ENCODE measurements around the gene CD83. TPM values are rescaled to one million over a fixed set of nuclear protein-coding genes. Genes with fewer than 3 reads are reported as not detected.

The CD83 gene
- total RNA-seq, 1 experiment from 2014 or later: 7.0 TPM

DNA sequence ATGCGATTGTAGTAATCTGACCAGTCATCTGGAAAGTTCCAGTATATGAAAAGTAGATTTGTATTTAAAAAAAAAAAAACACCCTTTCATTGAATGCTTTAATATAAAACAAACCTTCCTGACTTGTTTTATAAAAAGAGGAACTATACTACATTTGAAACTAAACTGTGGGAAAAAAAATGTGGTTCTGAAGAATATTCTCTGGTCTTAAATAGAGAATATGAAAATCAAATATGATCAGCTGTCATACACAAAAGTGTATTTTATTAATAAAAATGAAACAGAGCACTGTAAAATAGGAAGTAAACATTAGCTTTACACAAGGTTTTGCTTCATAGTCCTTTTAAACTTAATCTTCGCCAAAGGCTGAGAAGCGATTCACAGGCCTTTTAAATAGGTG, 25.3 kb upstream of the CD83 start:
- Histone ChIP-seq H3K14ac (ENCODE audit: insufficient read depth, low read length) (no peak overlapping the region), H3K4me1 (ENCODE audit: insufficient read depth, low read length) (peaks cover 3% of the 10 kb centered on the region; the same call in 1 of the 2 replicates), H2BK5ac (ENCODE audit: insufficient read length, low read length) (no peak overlapping the region), H3K79me2 (ENCODE audit: insufficient read depth, low read length) (no peaks in the 10 kb centered on the region), H2AFZ (ENCODE audit: low read length) (no peak overlapping the region), H3K4me2 (ENCODE audit: insufficient read depth, insufficient read length, low read length) (no peak overlapping the region), H2BK15ac (ENCODE audit: low read depth, low read length) (no peak overlapping the region), H3K18ac (ENCODE audit: insufficient read length, low read depth, low read length) (no peak overlapping the region), H3K56ac (ENCODE audit: insufficient read length, low read depth, low read length) (no peak overlapping the region), H3K9me3 (ENCODE audit: control insufficient read depth, low read depth, low read length) (no peaks in the 10 kb centered on the region), H3K27me3 (ENCODE audit: insufficient read depth, low read length) (no peaks in the 10 kb centered on the region), H2AK5ac (ENCODE audit: insufficient read length, low read length) (no peak overlapping the region), H4K8ac (replicated peaks; ENCODE audit: insufficient read length, low read depth, low read length) (no peak overlapping the region), H4K91ac (ENCODE audit: insufficient read length, low read depth, low read length) (no peak overlapping the region), H2BK120ac (ENCODE audit: low read depth, low read length, poor library complexity, severe bottlenecking) (no peak overlapping the region), H2BK20ac (ENCODE audit: low read depth, low read length, poor library complexity, severe bottlenecking) (no peak overlapping the region), H4K5ac (ENCODE audit: insufficient read length, low read depth, low read length) (no peak overlapping the region), H3K23ac (ENCODE audit: insufficient read length, low read depth, low read length) (no peak overlapping the region), H4K20me1 (ENCODE audit: control insufficient read depth, insufficient read depth, insufficient read length) (no peaks in the 10 kb centered on the region), H2BK12ac (ENCODE audit: insufficient read length, low read depth, low read length) (no peak overlapping the region), H3K79me1 (ENCODE audit: insufficient read depth, low read depth, low read length, poor library complexity, severe bottlenecking) (no peaks in the 10 kb centered on the region), H3K4ac (ENCODE audit: low read depth, low read length) (no peak overlapping the region), H3T11ph (ENCODE audit: low read length) (no peak overlapping the region), H3K9ac (ENCODE audit: extremely low read depth, insufficient read length, low read length) (no peak overlapping the region), H3K23me2 (ENCODE audit: insufficient read length, low read depth, low read length, poor library complexity, severe bottlenecking) (no peaks in the 10 kb centered on the region), H3K27ac (ENCODE audit: insufficient read length, low read depth, low read length) (no peak overlapping the region)
- 0 out of 7 replicates have a peak, but pooled peaks cover 0 to 5% (median 4%) of the 10 kb centered on the region in 3 experiments for H3K36me3 Mint-ChIP-seq (ENCODE audit: insufficient read depth in 1 of 3, low read depth in 3 of 3)
- H3K4me1 Mint-ChIP-seq: peaks cover 14 to 18% of the 10 kb centered on the region in 2 experiments
- WGBS (ENCODE audit: extremely low coverage, insufficient read length, low lambda C conversion rate): no CpG with 5 or more reads among the region's 3 CpGs
- no peak overlapping the region for H3K4me3 Mint-ChIP-seq
- peaks cover 6 to 10% of the 10 kb centered on the region in 2 experiments for H3K9me3 Mint-ChIP-seq
- no peaks in the 10 kb centered on the region; the same call in 1 of the 2 replicates for H3K27me3 Mint-ChIP-seq (ENCODE audit: low read depth)
- H3K27ac Mint-ChIP-seq: no peak overlapping the region
- TF ChIP-seq, protein P1, sequence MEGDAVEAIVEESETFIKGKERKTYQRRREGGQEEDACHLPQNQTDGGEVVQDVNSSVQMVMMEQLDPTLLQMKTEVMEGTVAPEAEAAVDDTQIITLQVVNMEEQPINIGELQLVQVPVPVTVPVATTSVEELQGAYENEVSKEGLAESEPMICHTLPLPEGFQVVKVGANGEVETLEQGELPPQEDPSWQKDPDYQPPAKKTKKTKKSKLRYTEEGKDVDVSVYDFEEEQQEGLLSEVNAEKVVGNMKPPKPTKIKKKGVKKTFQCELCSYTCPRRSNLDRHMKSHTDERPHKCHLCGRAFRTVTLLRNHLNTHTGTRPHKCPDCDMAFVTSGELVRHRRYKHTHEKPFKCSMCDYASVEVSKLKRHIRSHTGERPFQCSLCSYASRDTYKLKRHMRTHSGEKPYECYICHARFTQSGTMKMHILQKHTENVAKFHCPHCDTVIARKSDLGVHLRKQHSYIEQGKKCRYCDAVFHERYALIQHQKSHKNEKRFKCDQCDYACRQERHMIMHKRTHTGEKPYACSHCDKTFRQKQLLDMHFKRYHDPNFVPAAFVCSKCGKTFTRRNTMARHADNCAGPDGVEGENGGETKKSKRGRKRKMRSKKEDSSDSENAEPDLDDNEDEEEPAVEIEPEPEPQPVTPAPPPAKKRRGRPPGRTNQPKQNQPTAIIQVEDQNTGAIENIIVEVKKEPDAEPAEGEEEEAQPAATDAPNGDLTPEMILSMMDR (conservative IDR thresholded peaks at IDR 0.05): no peak
- DNase-seq: no peak
